K562 (cell line): ENCODE data around the gene GRK3.

Source experiments
- CBX5 ChIP-seq: IDR thresholded peaks from 2 replicates; pipeline ENCODE4 v1.6.1; 2014; ENCODE audit warnings: low read depth, borderline replicate concordance
- ZKSCAN3 ChIP-seq: fragments of 250-450 bp; sonication (Bioruptor Pico); IDR thresholded peaks from 2 replicates; pipeline ENCODE4 v1.4.0; 2020
- ZNF407 ChIP-seq: fragments of 450-650 bp; IDR thresholded peaks from 2 replicates; pipeline ENCODE4 v1.6.1; 2016; ENCODE audit warnings: low read depth

- TF ChIP-seq ZNF407 (no peak), ZKSCAN3 (CRISPR knock-in tag) (no peak), CBX5 (no peak)
Observed at GRCh38 chr22:25711491-25711890, 147.0 kb downstream of the GRK3 start.
